Measurements from ENCODE around the gene RBM15. TPM values are rescaled to one million over a fixed set of nuclear protein-coding genes. Genes with fewer than 3 reads are reported as not detected.

Gene RBM15
- total and polyA plus RNA-seq, 2 donors from 2014 or later, result 2.2 to 27.8 TPM

DNA sequence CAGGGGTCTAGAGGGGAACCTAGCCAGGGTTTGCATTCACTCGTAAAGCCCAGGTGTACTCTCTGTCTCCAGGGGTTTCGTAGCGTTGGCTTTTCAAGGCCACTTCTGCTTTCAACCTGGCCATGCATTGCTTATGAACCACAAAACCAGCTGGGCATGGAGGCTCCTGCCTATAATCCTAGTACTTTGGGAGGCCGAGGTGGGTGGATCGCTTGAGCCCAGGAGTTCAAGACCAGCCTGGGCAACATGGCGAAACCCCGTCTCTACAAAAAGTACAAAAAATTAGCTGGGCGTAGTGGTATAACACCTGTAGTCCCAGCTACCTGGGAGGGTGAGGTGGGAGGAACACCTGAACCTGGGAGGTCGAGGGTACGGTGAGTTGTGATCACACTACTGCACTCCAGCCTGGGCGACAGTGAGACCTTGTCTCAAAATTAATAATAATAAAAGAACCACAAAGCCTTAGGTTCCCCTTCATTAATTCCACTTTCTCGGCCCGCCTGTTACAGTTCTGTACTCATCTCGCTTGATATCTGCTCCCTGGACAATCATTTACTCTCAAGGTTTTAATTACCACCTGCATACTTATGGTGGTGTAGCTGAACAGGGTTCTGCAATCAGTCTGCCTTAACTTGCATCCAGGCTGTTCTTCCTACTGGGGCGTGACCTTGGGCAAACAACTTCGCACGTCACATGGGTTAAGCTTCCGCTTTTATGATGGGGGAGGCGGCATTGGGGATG is 45.6 kb downstream of the RBM15 start:
- Histone ChIP-seq H3K27ac (ENCODE audit: low read depth in 2 of 2, low read length in 2 of 2) (peak overlapping the region; percentile 20 to 35), H3K9me3 (ENCODE audit: control insufficient read depth in 2 of 3, insufficient read depth in 1 of 3, low read length in 3 of 3) (no peaks in the 10 kb centered on the region), H3K27me3 (ENCODE audit: control insufficient read depth, insufficient read depth, low read length) (no peaks in the 10 kb centered on the region), H3K9ac (ENCODE audit: low read length in 3 of 3) (peak overlapping the region in 1 of 3 donors; percentile 9), H3K4me3 (ENCODE audit: low read length in 3 of 3) (peak overlapping the region in 1 of 3 donors; percentile 3), H3K36me3 (ENCODE audit: control insufficient read depth in 2 of 3, insufficient read depth in 3 of 3, low read length in 3 of 3) (peaks cover 0 to 21% (median 6%) of the 10 kb centered on the region in 3 donors), H3K4me1 (ENCODE audit: control insufficient read depth in 2 of 3, insufficient read depth in 2 of 3, low read depth in 1 of 3, low read length in 3 of 3) (peaks cover 0 to 13% (median 0%) of the 10 kb centered on the region in 3 donors)
- intact Hi-C loops (cut with DNase I), result no loop called here
- no peak for TF ChIP-seq CTCF (IDR thresholded peaks at IDR 0.05; ENCODE audit: borderline replicate concordance, extremely low read depth, insufficient read depth)
- FAIRE-seq, result no peak
- DNase-seq, result peak in 2 of 5 donors; percentile 13 to 31

DNA sequence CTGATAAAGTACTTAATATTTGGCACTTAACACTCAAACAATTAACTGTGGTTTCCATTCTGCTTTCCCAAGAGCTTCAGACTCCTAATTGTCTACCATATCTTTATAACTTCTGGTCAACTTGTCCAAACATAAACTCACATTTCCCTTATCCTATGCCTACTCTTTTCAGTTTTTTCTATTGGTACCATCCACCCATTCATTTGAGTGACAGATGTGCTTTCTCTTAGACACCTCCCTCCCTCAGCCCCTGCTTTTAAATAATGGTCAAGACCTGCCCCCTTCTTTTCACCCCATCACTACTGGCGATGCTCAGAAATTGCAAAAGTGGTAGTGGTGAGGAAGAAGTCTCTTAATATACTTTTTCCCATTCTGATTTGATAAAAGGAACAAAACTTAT is 46.2 kb downstream of the RBM15 start:
- no peak for TF ChIP-seq CTCF (IDR thresholded peaks at IDR 0.05; ENCODE audit: borderline replicate concordance, extremely low read depth, insufficient read depth)
- Histone ChIP-seq H3K9me3 (ENCODE audit: control insufficient read depth in 2 of 3, insufficient read depth in 1 of 3, low read length in 3 of 3) (no peaks in the 10 kb centered on the region), H3K4me1 (ENCODE audit: control insufficient read depth in 2 of 3, insufficient read depth in 2 of 3, low read depth in 1 of 3, low read length in 3 of 3) (peaks cover 0 to 13% (median 0%) of the 10 kb centered on the region in 3 donors), H3K36me3 (ENCODE audit: control insufficient read depth in 2 of 3, insufficient read depth in 3 of 3, low read length in 3 of 3) (peaks cover 0 to 16% (median 2%) of the 10 kb centered on the region in 3 donors), H3K4me3 (ENCODE audit: low read length in 3 of 3) (peak overlapping the region in 1 of 3 donors; percentile 3), H3K27me3 (ENCODE audit: control insufficient read depth, insufficient read depth, low read length) (no peaks in the 10 kb centered on the region), H3K9ac (ENCODE audit: low read length in 3 of 3) (no peak overlapping the region), H3K27ac (ENCODE audit: low read depth in 2 of 2, low read length in 2 of 2) (peak overlapping the region in 1 of 2 donors; percentile 17)
- intact Hi-C loops (cut with DNase I), result no loop called here
- DNase-seq (no peak), FAIRE-seq (no peak)

- no peak overlapping the region for H3K27ac ChIP-seq (ENCODE audit: low read depth in 2 of 2, low read length in 2 of 2)
- no peak for TF ChIP-seq CTCF (IDR thresholded peaks at IDR 0.05; ENCODE audit: borderline replicate concordance, extremely low read depth, insufficient read depth)
- FAIRE-seq, result no peak
- H3K36me3 ChIP-seq (ENCODE audit: control insufficient read depth in 2 of 3, insufficient read depth in 3 of 3, low read length in 3 of 3), result peaks cover 0 to 7% (median 0%) of the 10 kb centered on the region in 3 donors
- DNase-seq, result no peak
- H3K9me3 ChIP-seq (ENCODE audit: control insufficient read depth in 2 of 3, insufficient read depth in 1 of 3, low read length in 3 of 3), result no peaks in the 10 kb centered on the region
- peaks cover 0 to 22% (median 0%) of the 10 kb centered on the region in 3 donors for H3K4me1 ChIP-seq (ENCODE audit: control insufficient read depth in 2 of 3, insufficient read depth in 2 of 3, low read depth in 1 of 3, low read length in 3 of 3)
- H3K27me3 ChIP-seq (ENCODE audit: control insufficient read depth, insufficient read depth, low read length), result no peaks in the 10 kb centered on the region
- no peak overlapping the region for H3K4me3 ChIP-seq (ENCODE audit: low read length in 3 of 3)
- H3K9ac ChIP-seq (ENCODE audit: low read length in 3 of 3), result no peak overlapping the region
- intact Hi-C loops (cut with DNase I), result no loop called here
Observed at GRCh38 chr1:110387048-110387754, 48.0 kb downstream of the RBM15 start.

All from kidney (tissue), 14 donors.